ENCODE data around the gene ZNF200.
"Not testable (repeated sequence)": the region's sequence is repeated elsewhere in the genome, so short reads cannot be mapped to it uniquely, and the experiment has no call there.

The ZNF200 gene

DNA sequence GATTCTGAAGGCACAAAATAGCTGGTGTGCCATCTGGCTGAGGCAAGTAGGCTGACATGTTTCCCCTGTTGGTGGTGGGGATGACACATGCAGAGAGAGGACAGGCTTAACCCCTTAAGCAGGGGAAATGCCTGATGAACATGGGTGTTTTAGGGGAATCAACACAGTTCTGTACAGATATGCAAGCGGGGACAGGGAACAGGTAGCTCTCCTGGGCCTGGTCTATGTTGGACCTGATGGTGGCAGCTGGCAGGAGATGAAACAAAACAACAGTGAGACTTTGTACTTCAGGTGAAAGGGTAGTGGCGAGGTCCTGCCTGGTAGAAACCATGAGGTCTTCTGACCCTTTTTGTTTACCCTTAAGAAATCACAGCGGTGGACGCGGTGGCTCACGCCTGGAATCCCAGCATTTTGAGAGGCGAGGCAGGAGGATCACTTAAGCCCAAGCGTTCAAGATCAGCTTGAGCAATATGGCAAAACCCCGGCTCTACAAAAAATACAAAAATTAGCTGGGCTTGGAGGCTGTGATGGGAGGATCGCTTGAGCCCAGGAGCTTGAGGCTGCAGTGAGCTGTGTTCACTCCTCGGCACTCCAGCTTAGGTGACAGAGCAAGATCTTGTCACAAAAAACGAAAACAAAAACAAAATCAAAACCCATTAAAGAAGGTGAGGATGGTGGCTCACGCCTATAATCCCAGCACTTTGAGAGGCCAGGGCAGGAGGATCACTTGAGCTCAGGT lies 36.5 kb downstream of the ZNF200 start:
- Histone ChIP-seq H3K36me3 (replicated peaks) (no peaks in the 10 kb centered on the region), H3K4me3 (ENCODE audit: low read depth, low read length) (no peak overlapping the region), H3K27ac (no peak overlapping the region), H3K27me3 (replicated peaks) (no peaks in the 10 kb centered on the region)
- DNase-seq, result no peak
- in situ Hi-C loops (cut with HindIII; ENCODE audit: low pct_ligation_motif_present, low sequenced_read_pairs), result no loop called here
- TF ChIP-seq CTCF (IDR thresholded peaks at IDR 0.05; ENCODE audit: low read depth, low read length, missing control alignments), result no peak

DNA sequence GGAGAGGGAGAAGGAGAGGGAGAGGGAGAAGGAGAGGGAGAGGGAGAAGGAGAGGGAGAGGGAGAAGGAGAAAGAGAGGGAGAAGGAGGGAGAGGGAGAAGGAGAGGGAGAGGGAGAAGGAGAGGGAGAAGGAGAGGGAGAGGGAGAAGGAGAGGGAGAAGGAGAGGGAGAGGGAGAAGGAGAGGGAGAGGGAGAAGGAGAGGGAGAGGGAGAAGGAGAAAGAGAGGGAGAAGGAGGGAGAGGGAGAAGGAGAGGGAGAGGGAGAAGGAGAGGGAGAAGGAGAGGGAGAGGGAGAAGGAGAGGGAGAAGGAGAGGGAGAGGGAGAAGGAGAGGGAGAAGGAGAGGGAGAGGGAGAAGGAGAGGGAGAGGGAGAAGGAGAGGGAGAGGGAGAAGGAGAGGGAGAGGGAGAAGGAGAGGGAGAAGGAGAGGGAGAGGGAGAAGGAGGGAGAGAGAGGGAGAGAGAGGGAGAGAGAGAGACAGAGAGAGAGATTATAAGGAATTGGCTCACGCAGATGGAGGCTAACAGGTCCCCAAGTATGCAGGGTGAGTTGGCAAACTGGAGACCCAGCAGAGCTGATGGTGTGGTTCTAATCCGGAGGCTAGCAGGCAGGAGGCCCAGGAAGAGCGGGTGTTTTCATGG lies 37.1 kb downstream of the ZNF200 start:
- H3K36me3 ChIP-seq (replicated peaks); H3K27ac ChIP-seq; DNase-seq; H3K4me3 ChIP-seq (ENCODE audit: low read depth, low read length); H3K27me3 ChIP-seq (replicated peaks); in situ Hi-C loops (cut with HindIII; ENCODE audit: low pct_ligation_motif_present, low sequenced_read_pairs): not testable (repeated sequence)

GRCh38 chr16:3195975-3196374 lies 39.0 kb downstream of the ZNF200 start:
- Histone ChIP-seq H3K27me3 (replicated peaks) (no peaks in the 10 kb centered on the region), H3K36me3 (replicated peaks) (no peaks in the 10 kb centered on the region), H3K27ac (no peak overlapping the region), H3K4me3 (ENCODE audit: low read depth, low read length) (no peak overlapping the region)
- DNase-seq, result no peak
- TF ChIP-seq CTCF (IDR thresholded peaks at IDR 0.05; ENCODE audit: low read depth, low read length, missing control alignments), result no peak
- in situ Hi-C loops (cut with HindIII; ENCODE audit: low pct_ligation_motif_present, low sequenced_read_pairs), result no loop called here

DNA sequence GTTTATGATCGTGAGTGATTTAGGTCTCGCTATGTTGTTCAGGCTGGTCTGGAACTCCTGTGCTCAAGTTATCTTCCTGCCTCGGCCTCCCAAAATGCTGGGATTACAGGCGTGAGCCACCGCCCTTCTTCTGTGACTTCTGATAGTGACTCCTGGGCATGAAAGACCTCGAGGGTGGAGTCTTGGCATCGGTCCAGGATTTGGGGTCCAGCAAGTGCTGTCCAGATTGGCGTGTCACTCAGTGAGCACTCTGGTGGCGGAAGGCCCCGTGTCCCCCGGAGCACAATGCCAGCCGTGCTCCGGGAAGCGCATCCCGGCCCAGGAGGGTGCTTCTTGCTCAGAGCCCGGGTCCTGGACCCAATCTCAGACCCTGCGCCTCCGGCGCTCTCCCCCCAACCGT lies 40.2 kb downstream of the ZNF200 start:
- no peak overlapping the region for H3K4me3 ChIP-seq (ENCODE audit: low read depth, low read length)
- no peak for DNase-seq
- no peaks in the 10 kb centered on the region for H3K36me3 ChIP-seq (replicated peaks)
- H3K27me3 ChIP-seq (replicated peaks), result no peaks in the 10 kb centered on the region
- in situ Hi-C loops (cut with HindIII; ENCODE audit: low pct_ligation_motif_present, low sequenced_read_pairs), result no loop called here
- TF ChIP-seq CTCF (IDR thresholded peaks at IDR 0.05; ENCODE audit: low read depth, low read length, missing control alignments), result no peak
- H3K27ac ChIP-seq, result no peak overlapping the region

DNA sequence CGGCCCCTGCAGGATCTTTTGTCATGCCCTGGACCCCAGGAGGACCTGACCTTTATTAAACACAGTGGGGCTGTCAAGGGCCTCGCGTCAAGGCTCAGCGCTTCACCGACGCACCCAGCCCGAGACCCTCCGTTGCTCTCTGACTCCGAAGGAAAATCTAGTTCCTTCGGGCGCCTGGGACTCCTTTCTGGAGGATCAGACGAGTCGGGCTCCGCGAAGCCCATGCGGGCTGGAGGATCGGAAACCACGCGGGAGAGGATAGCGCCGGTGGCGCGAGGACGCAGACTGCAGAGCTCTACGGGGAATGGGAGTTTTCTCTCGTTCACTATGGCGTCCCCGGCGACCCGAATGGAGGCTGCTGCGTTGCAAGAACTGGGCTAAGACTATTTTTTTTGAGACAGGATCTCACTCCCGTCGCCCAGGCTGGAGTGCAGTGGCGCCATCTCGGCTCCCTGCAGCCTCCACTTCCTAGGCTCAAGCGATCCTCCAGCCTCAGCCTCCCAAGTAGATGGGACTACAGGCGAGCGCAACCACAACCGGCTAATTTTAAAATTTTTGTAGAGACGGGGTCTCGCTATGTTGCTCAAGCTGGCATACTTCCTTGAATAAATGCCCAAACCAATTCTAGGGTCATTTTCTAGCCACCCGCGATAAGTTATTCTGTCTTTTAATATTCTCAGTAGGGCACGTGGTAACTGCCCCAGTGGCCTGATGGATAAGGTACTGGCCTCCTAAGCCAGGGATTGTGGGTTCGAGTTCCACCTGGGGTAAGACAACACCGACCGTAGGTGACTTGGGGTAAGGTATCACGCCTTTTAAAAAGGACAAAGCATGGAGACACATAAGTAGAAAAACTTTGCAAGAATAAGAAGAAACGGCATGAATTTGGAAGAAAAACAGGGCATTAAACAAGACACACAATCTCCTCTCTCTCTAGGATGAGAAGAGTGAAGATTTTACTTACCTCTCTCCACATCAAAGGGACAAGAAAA lies 41.4 kb downstream of the ZNF200 start:
- no peak for DNase-seq
- Histone ChIP-seq H3K36me3 (replicated peaks) (no peaks in the 10 kb centered on the region), H3K4me3 (ENCODE audit: low read depth, low read length) (no peak overlapping the region), H3K27me3 (replicated peaks) (no peaks in the 10 kb centered on the region), H3K27ac (no peak overlapping the region)
- TF ChIP-seq CTCF (IDR thresholded peaks at IDR 0.05; ENCODE audit: low read depth, low read length, missing control alignments), result no peak
- in situ Hi-C loops (cut with HindIII; ENCODE audit: low pct_ligation_motif_present, low sequenced_read_pairs), result no loop called here
